Bone marrow (tissue), 2 donors: ENCODE measurements around the gene KLHL7.
A peak's percentile ranks its signal among the peaks of the same experiment; 100 is the strongest.
"Not testable (repeated sequence)": the region's sequence is repeated elsewhere in the genome, so short reads cannot be mapped to it uniquely, and the experiment has no call there.

Source experiments
- DNase-seq, 2 donors: peaks; one replicate each; lab custom pipeline; 2025; lab: John Stamatoyannopoulos, UW

The KLHL7 gene

GRCh38 chr7:23108995-23109394, 3.4 kb downstream of the KLHL7 start:
- DNase-seq: no peak

- DNase-seq: no peak
Observed at GRCh38 chr7:23109470-23109869, 3.9 kb downstream of the KLHL7 start.

DNA sequence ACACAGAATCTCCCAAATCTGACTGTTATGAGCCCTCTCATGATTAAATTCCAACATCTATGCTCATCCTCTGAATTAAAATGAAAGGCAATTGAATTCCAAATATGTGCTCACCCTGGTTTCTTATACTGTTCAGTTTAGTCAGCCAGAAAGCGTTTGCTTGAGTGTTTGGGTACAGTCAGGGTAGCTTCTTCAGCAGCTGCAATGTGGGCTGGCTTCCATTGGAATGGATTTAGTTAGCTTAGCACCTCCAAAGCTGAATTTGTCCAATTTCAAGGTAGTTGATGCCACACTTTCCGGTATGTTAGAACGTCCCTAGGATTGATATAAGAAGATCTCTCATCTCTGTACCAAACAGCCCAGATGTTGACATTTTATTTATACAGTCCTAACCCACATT, 9.3 kb downstream of the KLHL7 start:
- DNase-seq: no peak

GRCh38 chr7:23115991-23116390, 10.4 kb downstream of the KLHL7 start:
- DNase-seq: no peak

DNA sequence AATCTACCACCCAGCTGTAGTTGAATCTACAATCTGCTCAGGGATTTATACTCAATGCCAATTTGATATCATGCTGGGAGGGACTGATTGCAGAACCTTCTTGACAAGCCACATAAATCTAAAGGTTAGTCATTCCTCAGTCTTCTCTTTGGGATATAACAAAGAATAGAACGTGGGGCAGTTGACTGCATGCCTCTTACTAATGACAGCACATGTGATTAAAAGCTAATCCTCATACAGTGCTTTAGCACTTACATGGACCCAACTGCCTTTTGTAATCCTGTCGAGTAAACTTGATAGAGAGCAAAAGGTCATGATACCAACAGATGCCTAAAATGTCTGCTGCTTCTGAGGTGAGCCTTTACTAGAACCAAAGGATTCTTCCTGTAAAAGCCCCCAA, 12.3 kb downstream of the KLHL7 start:
- DNase-seq: no peak

DNA sequence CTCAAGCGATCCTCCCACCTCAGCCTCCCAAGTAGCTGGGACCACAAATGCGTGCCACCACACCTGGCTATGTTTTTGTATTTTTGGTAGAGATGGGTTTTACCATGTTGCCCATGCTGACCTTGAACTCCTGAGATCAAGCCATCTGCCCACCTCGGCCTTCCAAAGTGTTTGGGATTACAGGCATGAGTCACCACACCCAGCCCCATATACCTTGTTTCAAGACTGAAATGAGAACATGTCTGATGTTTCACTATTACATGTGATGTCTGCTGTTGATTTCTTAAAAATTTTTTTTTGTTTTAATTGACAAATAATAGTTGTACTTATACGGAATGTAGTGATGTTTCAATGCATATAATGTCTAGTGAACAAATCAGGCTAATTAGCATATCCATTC, 14.5 kb downstream of the KLHL7 start:
- DNase-seq: no peak

DNA sequence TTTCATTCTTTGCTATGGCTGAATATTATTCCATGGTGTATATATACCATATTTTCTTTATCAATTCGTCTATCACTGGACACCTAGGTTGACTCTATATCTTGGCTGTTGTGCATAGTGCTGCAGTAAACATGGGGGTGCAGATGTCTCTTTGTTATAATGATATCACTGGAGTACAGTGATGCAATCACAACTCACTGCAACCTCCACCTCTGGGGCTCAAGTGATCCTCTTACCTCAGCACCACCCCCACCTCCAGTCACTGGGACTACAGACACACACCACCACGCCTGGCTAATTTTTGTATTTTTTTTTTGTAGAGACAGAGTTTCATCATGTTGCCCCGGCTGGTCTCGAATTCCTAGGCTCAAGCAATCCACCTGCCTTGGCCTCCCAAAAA, 15.6 kb downstream of the KLHL7 start:
- no peak for DNase-seq

DNA sequence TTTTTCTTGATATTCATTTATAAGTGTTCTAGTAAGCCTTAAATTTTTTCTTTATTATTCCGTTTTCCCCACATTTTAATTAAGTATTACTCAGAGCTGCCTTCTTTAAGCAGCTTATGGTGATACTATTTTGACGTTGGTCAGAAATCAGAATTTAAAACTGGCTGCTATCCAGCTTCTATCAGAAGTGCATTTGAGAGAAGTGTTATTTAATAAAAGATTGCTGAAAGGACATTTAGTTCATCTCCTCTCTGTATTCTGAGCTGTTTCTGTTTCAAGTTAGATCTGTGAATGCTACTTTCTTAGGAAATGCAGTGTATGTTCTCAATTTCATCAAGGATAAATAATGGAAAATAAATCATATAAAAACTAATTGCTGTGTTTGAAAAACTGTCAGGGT, 17.4 kb downstream of the KLHL7 start:
- DNase-seq: no peak

- no peak for DNase-seq
Observed at GRCh38 chr7:23123465-23123864, 17.9 kb downstream of the KLHL7 start.

- no peak for DNase-seq
Observed at GRCh38 chr7:23129036-23129435, 23.5 kb downstream of the KLHL7 start.

GRCh38 chr7:23131799-23132198, 26.2 kb downstream of the KLHL7 start:
- not testable (repeated sequence) for DNase-seq

- no peak for DNase-seq
Observed at GRCh38 chr7:23133797-23134196, 28.2 kb downstream of the KLHL7 start.

GRCh38 chr7:23135755-23136154, 30.2 kb downstream of the KLHL7 start:
- DNase-seq: no peak

GRCh38 chr7:23136216-23136615, 30.6 kb downstream of the KLHL7 start:
- DNase-seq: no peak

- DNase-seq: no peak
Observed at GRCh38 chr7:23157679-23158078, 52.1 kb downstream of the KLHL7 start.

DNA sequence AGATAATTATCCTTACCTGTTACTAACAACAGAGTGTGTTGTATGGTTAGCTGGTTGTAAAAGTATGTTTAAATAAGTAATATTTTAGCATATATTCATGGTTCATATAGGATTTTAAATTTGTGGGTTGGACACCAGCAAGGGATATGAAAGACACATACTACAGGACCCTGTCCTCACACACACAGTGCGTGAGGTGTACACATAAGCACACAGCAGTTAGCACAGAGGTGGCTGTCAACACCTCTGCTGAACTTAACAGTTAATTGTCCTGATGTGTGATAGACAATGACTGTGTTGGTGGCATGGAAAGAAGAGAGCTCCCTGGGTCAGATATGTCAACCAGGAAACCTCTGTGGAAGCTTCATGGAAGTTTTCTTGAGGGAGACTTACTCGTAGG, 53.0 kb downstream of the KLHL7 start:
- DNase-seq: no peak

DNA sequence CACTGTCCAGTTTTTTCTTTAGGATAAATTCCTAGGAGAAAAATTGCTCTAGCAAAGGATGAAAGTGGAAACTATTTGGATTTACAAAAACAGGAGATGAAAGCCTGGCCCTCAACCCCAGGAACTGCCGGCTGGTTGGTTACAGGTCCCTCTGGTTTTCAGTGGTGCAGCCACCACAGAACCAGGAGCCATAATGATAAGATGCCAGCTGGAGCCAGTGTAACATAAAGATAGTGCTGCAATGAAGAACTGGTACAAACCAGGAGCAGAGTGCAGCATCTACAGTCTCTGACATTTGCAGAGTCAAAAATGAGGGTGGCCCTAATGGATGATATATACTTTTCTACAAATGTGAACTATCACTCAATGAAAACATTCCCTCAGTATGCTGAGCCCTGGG, 55.9 kb downstream of the KLHL7 start:
- no peak for DNase-seq

GRCh38 chr7:23164846-23165245, 59.3 kb downstream of the KLHL7 start:
- no peak for DNase-seq

DNA sequence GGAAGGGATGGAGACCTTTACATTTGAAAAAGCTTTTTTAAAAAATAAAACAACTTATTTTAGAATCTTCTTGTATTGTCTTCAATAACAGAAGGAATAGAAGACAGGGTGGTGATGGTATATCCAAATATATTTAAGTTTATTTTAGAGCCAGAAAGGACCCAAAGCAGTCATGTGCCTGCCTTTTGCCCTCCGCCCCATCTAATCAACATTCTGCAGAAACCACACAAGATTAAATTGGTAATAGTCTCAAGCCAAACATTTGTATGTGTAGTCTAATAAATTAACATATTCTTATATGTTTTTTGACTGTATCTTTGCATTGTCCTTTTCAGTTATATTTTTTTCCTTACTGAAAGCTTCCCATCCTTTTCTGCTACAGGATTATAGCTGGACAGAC, 59.7 kb downstream of the KLHL7 start:
- DNase-seq: no peak

DNA sequence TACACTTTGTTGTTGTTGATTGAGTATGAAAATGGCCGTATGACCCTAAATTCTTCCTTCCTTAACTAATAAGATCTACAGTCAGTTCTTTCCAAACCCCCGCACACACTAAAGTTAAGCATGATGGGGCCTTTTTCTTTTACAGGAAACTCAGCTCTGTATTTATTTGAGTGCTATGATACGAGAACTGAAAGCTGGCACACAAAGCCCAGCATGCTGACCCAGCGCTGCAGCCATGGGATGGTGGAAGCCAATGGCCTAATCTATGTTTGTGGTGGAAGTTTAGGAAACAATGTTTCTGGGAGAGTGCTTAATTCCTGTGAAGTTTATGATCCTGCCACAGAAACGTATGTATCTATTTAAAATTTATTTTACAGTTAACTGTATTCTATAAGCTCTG, 62.1 kb downstream of the KLHL7 start:
- no peak for DNase-seq

- no peak for DNase-seq
Observed at GRCh38 chr7:23168111-23168885, 62.7 kb downstream of the KLHL7 start.

DNA sequence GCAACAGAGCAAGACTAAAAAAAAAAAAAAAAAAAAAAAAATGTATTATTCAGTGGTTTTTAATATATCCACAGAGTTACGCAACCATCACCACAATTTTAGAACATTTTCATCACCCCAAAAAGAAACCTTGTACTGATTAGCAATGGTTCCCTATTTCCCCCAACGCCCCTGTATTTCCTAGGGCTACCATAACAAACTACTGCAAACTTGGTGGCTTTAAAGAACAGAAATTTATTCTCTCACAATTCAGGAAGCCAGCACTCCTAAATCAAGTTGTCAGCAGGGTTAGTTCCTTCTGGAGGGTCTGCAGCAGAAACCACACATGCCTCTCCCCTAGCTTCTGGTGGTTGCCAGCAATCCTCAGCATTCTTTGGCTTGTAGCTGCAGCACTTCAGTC, 70.4 kb downstream of the KLHL7 start:
- peak in 1 of 2 donors; percentile 36 for DNase-seq

GRCh38 chr7:23181684-23182553, 76.3 kb downstream of the KLHL7 start, which contains the start of gene NUP42:
TSS of gene NUP42 (plus strand) at chr7:23182048. CDS start at chr7:23182086, 38 bp downstream.
- DNase-seq: peak; percentile 90 to 96
